Esophagus (tissue), 2 donors: ENCODE results near the gene GCK. TPM values are rescaled to one million over a fixed set of nuclear protein-coding genes. Genes with fewer than 3 reads are reported as not detected.

Experiments
- H3K27ac ChIP-seq, 2 donors: one replicate each; pipeline ENCODE4 v1.5.1; 2013; ENCODE audit warnings: low read depth in 2 of 2, mild to moderate bottlenecking in 2 of 2, inconsistent platforms in 1 of 2, low read length in 1 of 2, moderate library complexity in 1 of 2
- H3K27me3 ChIP-seq, 2 donors: one replicate each; pipeline ENCODE4 v1.6.1; 2013; ENCODE audit warnings: low read length in 2 of 2, control low read depth in 1 of 2, mild to moderate bottlenecking in 1 of 2; ENCODE audit not compliant: insufficient read depth in 2 of 2, control insufficient read depth in 1 of 2
- H3K36me3 ChIP-seq, 2 donors: one replicate each; pipeline ENCODE4 v1.6.1; 2013; ENCODE audit warnings: low read length in 1 of 2; ENCODE audit not compliant: control insufficient read depth in 2 of 2, insufficient read depth in 2 of 2
- H3K4me1 ChIP-seq, 2 donors: one replicate each; pipeline ENCODE4 v1.6.1; 2013; ENCODE audit warnings: low read length in 1 of 2; ENCODE audit not compliant: control insufficient read depth in 2 of 2, insufficient read depth in 2 of 2
- H3K4me3 ChIP-seq, 2 donors: one replicate each; pipeline ENCODE4 v1.5.1; 2013; ENCODE audit warnings: low read length in 2 of 2, mild to moderate bottlenecking in 2 of 2, low read depth in 1 of 2, moderate library complexity in 1 of 2
- H3K9me3 ChIP-seq, 2 donors: one replicate each; pipeline ENCODE4 v1.6.1; 2013; ENCODE audit warnings: mild to moderate bottlenecking in 2 of 2, low read depth in 1 of 2, low read length in 1 of 2, moderate library complexity in 1 of 2; ENCODE audit not compliant: control insufficient read depth in 2 of 2, insufficient read depth in 1 of 2
- WGBS, 2 donors: extraction: QIAGEN DNeasy Blood & Tissue Kit; methylation state at CpG; one replicate each; pipeline ENCODE4 v1.1.7; 2013; 5-methylcytosine and 5-hydroxymethylcytosine counted together
- polyA plus RNA-seq, 2 donors: library from polyadenylated mRNA; stranded (reverse); fragments of 200-250 nt; gene quantifications; one replicate each; pipeline ENCODE4 v1.2.3, GENCODE V29; 2013
- donor health status: healthy with polysubstance abuse.
- donor health status: Bipolar disorder and iron deficiency.

Gene GCK
- polyA plus RNA-seq, 2 donors = 0.18 to 0.27 TPM

- Histone ChIP-seq H3K4me1 (peaks cover 0 to 9% of the 10 kb centered on the region in 2 donors), H3K27ac (no peak overlapping the region)
- WGBS, 2 donors = 51 to 59% methylated on average over 5 of the region's 5 CpGs
Observed at GRCh38 chr7:44223362-44224079, 34.3 kb upstream of the GCK start.

DNA sequence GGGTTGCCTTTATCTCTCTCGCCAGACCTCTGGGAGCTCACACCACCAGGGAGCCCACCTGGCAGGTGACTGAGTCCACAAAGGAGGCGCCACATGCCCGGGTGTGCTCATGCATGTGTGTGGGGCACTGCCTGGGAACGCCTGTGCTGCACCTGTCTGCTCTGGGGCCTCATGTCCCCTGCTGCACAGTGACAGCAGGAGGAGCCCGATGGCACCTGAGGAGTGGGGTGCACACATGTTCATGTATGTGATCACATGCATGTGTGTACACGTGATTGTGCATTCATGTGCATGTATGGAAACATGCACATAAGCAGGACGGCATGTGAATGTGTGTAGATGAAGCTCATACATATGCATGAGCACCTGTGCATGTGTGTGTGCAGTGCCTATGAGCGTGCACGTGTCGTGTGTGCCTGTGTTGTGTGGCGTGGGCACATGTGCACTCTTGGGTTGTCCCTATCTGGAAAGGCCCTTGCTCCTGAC lies 33.6 kb upstream of the GCK start:
- Histone ChIP-seq H3K4me1 (peaks cover 0 to 9% of the 10 kb centered on the region in 2 donors), H3K27me3 (no peaks in the 10 kb centered on the region), H3K36me3 (no peaks in the 10 kb centered on the region), H3K4me3 (no peak overlapping the region), H3K9me3 (peaks cover 0 to 3% of the 10 kb centered on the region in 2 donors), H3K27ac (no peak overlapping the region)
- WGBS, 2 donors = 90 to 92% methylated on average over 11 of the region's 11 CpGs

More at GRCh38 chr7:44223362-44224079, 34.3 kb upstream of the GCK start:
- Histone ChIP-seq H3K36me3 (no peaks in the 10 kb centered on the region), H3K4me3 (no peak overlapping the region), H3K27me3 (no peaks in the 10 kb centered on the region), H3K9me3 (peaks cover 0 to 3% of the 10 kb centered on the region in 2 donors)

DNA sequence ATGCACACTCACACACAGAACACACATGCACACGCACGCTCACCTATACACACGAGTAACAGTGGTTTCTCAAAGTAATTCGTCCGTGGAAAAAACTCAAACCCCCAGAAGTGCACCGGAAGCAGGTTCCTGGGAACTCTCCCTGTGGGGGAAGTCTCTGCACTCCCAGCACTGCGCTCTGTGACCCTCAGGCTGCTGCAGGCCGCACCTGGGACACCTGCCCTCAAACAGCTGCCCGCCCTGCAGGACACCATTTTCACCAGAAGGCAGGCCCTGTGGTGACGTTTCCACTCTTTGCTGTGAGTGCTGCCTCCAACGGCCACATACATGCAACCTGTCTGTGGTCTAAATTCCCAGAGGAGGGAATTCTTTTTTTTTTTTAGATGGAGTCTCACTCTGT lies 32.8 kb upstream of the GCK start:
- Histone ChIP-seq H3K36me3 (no peaks in the 10 kb centered on the region), H3K4me3 (no peak overlapping the region), H3K27me3 (no peaks in the 10 kb centered on the region), H3K9me3 (peaks cover 0 to 3% of the 10 kb centered on the region in 2 donors), H3K4me1 (peaks cover 0 to 9% of the 10 kb centered on the region in 2 donors), H3K27ac (no peak overlapping the region)
- WGBS, 2 donors = 83 to 85% methylated on average over 11 of the region's 11 CpGs

DNA sequence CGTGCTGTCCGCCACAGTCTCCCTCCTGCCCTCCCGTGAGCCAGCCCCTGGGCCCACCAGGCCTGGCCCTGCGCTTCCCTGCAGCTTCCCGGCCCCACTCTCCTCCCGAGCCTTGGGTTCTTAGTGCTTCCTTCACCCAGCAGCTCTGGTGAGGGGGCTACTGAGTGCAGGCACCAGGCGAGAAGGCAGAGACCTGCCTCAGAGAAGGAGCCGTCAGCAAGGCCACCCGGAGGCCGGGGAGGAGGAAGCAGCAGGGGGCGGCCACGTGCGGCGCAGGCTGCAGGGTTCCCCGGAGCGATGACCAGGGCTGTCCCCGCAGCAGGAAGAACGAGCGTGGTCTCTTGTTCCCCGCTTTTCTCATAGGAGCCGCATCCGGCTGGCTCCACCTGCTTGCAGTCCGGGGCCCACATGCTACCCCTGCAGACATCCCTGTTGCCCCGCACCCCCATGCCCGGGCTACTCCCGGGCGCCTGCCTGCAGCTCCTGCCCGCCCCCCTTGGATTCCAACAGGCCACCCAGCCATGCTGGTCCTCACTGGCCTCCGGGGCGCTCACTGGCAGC lies 32.1 kb upstream of the GCK start:
- H3K27me3 ChIP-seq = no peaks in the 10 kb centered on the region
- peaks cover 0 to 9% of the 10 kb centered on the region in 2 donors for H3K4me1 ChIP-seq
- H3K4me3 ChIP-seq = no peak overlapping the region
- H3K9me3 ChIP-seq = peaks cover 0 to 3% of the 10 kb centered on the region in 2 donors
- H3K27ac ChIP-seq = no peak overlapping the region
- H3K36me3 ChIP-seq = no peaks in the 10 kb centered on the region
- 69 to 74% methylated on average over 30 of the region's 30 CpGs for WGBS, 2 donors

- no peaks in the 10 kb centered on the region for H3K36me3 ChIP-seq
Observed at GRCh38 chr7:44220358-44221112, 31.3 kb upstream of the GCK start.

GRCh38 chr7:44220046-44220357 lies 30.8 kb upstream of the GCK start:
- WGBS, 2 donors = 91 to 92% methylated on average over 26 of the region's 26 CpGs
- no peak overlapping the region for H3K4me3 ChIP-seq

More at GRCh38 chr7:44220358-44221112, 31.3 kb upstream of the GCK start:
- Histone ChIP-seq H3K4me1 (peaks cover 0 to 9% of the 10 kb centered on the region in 2 donors), H3K4me3 (no peak overlapping the region), H3K9me3 (peaks cover 0 to 3% of the 10 kb centered on the region in 2 donors), H3K27me3 (no peaks in the 10 kb centered on the region), H3K27ac (no peak overlapping the region)
- 90 to 91% methylated on average over 24 of the region's 24 CpGs for WGBS, 2 donors

GRCh38 chr7:44219371-44220045 lies 30.3 kb upstream of the GCK start:
- Histone ChIP-seq H3K27ac (no peak overlapping the region), H3K4me3 (no peak overlapping the region), H3K9me3 (peaks cover 0 to 3% of the 10 kb centered on the region in 2 donors), H3K36me3 (no peaks in the 10 kb centered on the region), H3K27me3 (no peaks in the 10 kb centered on the region), H3K4me1 (peaks cover 0 to 9% of the 10 kb centered on the region in 2 donors)
- 93 to 95% methylated on average over 18 of the region's 18 CpGs for WGBS, 2 donors

More at GRCh38 chr7:44220046-44220357, 30.8 kb upstream of the GCK start:
- Histone ChIP-seq H3K27ac (no peak overlapping the region), H3K27me3 (no peaks in the 10 kb centered on the region), H3K4me1 (peaks cover 0 to 9% of the 10 kb centered on the region in 2 donors), H3K9me3 (peaks cover 0 to 3% of the 10 kb centered on the region in 2 donors), H3K36me3 (no peaks in the 10 kb centered on the region)

DNA sequence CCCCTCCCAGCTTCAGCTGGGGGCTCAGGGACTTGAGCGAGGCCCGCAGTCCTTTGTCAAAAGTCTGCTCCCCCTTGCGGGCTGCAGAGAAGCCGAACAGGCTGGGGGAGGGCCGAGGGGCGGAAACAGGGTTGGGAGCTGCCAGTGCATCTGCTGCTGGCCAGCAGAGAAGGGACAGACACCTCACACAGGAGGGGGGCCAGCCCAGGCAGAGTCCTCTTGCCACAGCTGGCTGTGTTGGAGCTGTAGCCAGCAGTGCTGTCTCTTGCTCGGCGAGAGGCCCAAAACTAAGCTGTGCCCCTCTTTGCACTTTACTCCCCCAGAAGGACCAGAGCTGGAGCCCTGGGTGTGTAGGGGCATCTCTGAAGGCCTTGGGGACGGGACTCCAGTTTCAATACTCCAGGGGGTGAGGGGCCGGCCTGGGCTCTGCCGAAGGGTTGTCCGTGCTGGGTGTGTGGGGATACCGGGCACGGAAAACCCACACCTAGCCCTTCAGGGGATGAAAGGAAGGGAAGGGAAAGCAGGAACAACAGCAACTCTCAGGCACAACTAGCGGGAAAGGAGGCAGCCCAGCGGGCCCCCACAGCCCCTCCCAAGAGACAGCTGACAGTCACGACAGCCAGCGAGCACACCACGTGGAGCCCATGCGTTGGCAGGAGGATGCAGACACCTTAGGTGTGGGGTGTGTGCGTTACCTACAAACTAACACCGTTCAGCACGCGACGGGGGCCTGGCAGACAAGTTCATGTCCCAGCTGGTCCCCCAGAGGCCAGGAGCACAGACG lies 29.4 kb upstream of the GCK start:
- peaks cover 0 to 5% of the 10 kb centered on the region in 2 donors for H3K4me1 ChIP-seq
- H3K9me3 ChIP-seq = peaks cover 0 to 3% of the 10 kb centered on the region in 2 donors
- H3K36me3 ChIP-seq = peaks cover 0 to 2% of the 10 kb centered on the region in 2 donors
- H3K27ac ChIP-seq = no peak overlapping the region
- 82 to 84% methylated on average over 26 of the region's 26 CpGs for WGBS, 2 donors
- H3K4me3 ChIP-seq = no peak overlapping the region
- H3K27me3 ChIP-seq = no peaks in the 10 kb centered on the region
